Myometrial cell (primary cell): ENCODE measurements around the gene VHLL. TPM values are rescaled to one million over a fixed set of nuclear protein-coding genes. Genes with fewer than 3 reads are reported as not detected.

ENCODE experiments used
- total RNA-seq: library from RNA; depleted of rRNA; stranded (reverse); fragments of >200 nt; gene quantifications from 2 replicates; pipeline ENCODE4 v1.2.3, GENCODE V29; 2015

VHLL gene
- not detected in 2 replicates for total RNA-seq

GRCh38 chr1:156298852-156299357 is at the start of gene VHLL:
VHLL (minus strand) TSS chr1:156299307; CDS start chr1:156299189, 118 bp downstream.

GRCh38 chr1:156338180-156338976 is 39.3 kb upstream of the VHLL start, which contains the start of the genes CCT3 and TSACC:
CCT3 (minus strand) TSS chr1:156338292; CDS start chr1:156338184, 108 bp downstream.
TSACC (plus strand) TSS chr1:156338526; CDS start chr1:156339758, 1,232 bp downstream.

GRCh38 chr1:156295391-156295947 is 3.6 kb downstream of the VHLL start, which contains the start of gene GLMP:
GLMP (minus strand) TSS chr1:156295679; CDS start chr1:156295645, 34 bp downstream.

GRCh38 chr1:156284112-156284511 is 15.0 kb downstream of the VHLL start, which contains the start of gene TMEM79:
TMEM79 (plus strand) TSS chr1:156284325; CDS start chr1:156285227, 902 bp downstream.

GRCh38 chr1:156282479-156283222 is 16.5 kb downstream of the VHLL start, which contains the start of gene SMG5:
SMG5 (minus strand) TSS chr1:156282825; CDS start chr1:156282680, 145 bp downstream.

Other genes with a start within 250 kb of the VHLL start
- gene UBQLN4, start 245.5 kb downstream of the VHLL start, total RNA-seq, result 19.3 and 19.6 TPM in 2 replicates
- 76.1 and 78.7 TPM in 2 replicates for gene LAMTOR2, start 244.5 kb downstream of the VHLL start, total RNA-seq
- not detected in 2 replicates for gene RAB25, start 238.1 kb downstream of the VHLL start, total RNA-seq
- gene MEX3A, start 216.8 kb downstream of the VHLL start, total RNA-seq, result 0.58 and 0.71 TPM in 2 replicates
- gene LMNA, start 184.6 kb downstream of the VHLL start, total RNA-seq, result 897 and 914 TPM in 2 replicates
- gene SEMA4A, start 145.7 kb downstream of the VHLL start, total RNA-seq, result under 0.01 and 0.35 TPM in 2 replicates
- 14.7 and 15.2 TPM in 2 replicates for gene SLC25A44, start 105.2 kb downstream of the VHLL start, total RNA-seq
- gene PMF1, start 86.3 kb downstream of the VHLL start, total RNA-seq, result 83.6 and 94.0 TPM in 2 replicates
- gene BGLAP, start 57.1 kb downstream of the VHLL start, total RNA-seq, result 3.7 TPM in 1 of 2 replicates, not detected in the other
- not detected in 2 replicates for gene PAQR6, start 51.3 kb downstream of the VHLL start, total RNA-seq
- gene SMG5, start 16.5 kb downstream of the VHLL start, total RNA-seq, result 53.3 and 54.4 TPM in 2 replicates
- gene TMEM79, start 15.0 kb downstream of the VHLL start, total RNA-seq, result 1.2 and 1.4 TPM in 2 replicates
- gene GLMP, start 3.6 kb downstream of the VHLL start, total RNA-seq, result 102 and 133 TPM in 2 replicates
- 427 and 505 TPM in 2 replicates for gene CCT3, start 39.0 kb upstream of the VHLL start, total RNA-seq
- gene TSACC, start 39.2 kb upstream of the VHLL start, total RNA-seq, result not detected in 2 replicates
- not detected in 2 replicates for gene RHBG, start 69.9 kb upstream of the VHLL start, total RNA-seq
- 10.4 and 21.1 TPM in 2 replicates for gene MEF2D, start 201.5 kb upstream of the VHLL start, total RNA-seq